BJ (cell line): ENCODE measurements around the gene SCN3A. TPM values are rescaled to one million over a fixed set of nuclear protein-coding genes. Genes with fewer than 3 reads are reported as not detected.

Experiments
- CTCF ChIA-PET: fragments of 350-600 bp; formaldehyde crosslinking; extraction: SDS; loops from one replicate; lab custom pipeline; 2021; ENCODE audit warnings: antibody characterized with exemption, inconsistent platforms; lab: Yijun Ruan, JAX
- POLR2A ChIA-PET: fragments of 300-600 bp; sonication (Branson Sonifier 250); formaldehyde crosslinking; extraction: SDS; loops from one replicate; lab custom pipeline; 2021; ENCODE audit warnings: antibody characterized with exemption; lab: Charles Lee
- DNase-seq: peaks from one replicate; pipeline ENCODE4 v3.0.0-alpha.2; 2011; ENCODE audit warnings: low read depth
- H3K27me3 ChIP-seq: 2 replicates; pipeline ENCODE4 v1.6.0; 2011; ENCODE audit warnings: low read length; ENCODE audit not compliant: control insufficient read depth, insufficient read depth
- H3K36me3 ChIP-seq: 2 replicates; pipeline ENCODE4 v1.5.1; 2011; ENCODE audit warnings: low read length; ENCODE audit not compliant: control insufficient read depth, insufficient read depth
- H3K4me3 ChIP-seq: 2 replicates; pipeline ENCODE4 v1.5.1; 2011; ENCODE audit warnings: low read depth, mild to moderate bottlenecking, control low read depth, low read length
- CTCF ChIP-seq: IDR thresholded peaks from 2 replicates; pipeline ENCODE4 v1.5.1; 2011; ENCODE audit warnings: low read depth, mild to moderate bottlenecking, control low read depth, inconsistent platforms, low read length, moderate library complexity; ENCODE audit not compliant: insufficient read depth
- polyA plus RNA-seq: library from polyadenylated mRNA; depleted of rRNA; stranded (reverse); fragments of >200 nt; gene quantifications from 2 replicates; pipeline ENCODE4 v1.2.3, GENCODE V29; 2011

Gene SCN3A
- polyA plus RNA-seq, 1 experiment, result 0.78 TPM

GRCh38 chr2:165144315-165144714 is 59.5 kb downstream of the SCN3A start:
- Histone ChIP-seq H3K36me3 (no peaks in the 10 kb centered on the region), H3K4me3 (no peak overlapping the region), H3K27me3 (no peaks in the 10 kb centered on the region)
- CTCF ChIA-PET, result no interaction called here
- TF ChIP-seq CTCF, result no peak
- DNase-seq, result no peak
- POLR2A ChIA-PET, result no interaction called here

GRCh38 chr2:165141601-165142354 is 62.1 kb downstream of the SCN3A start:
- H3K4me3 ChIP-seq, result no peak overlapping the region
- ChIA-PET CTCF (interaction anchor here (0.6 to 2.3 kb wide), 3 partner anchors 62 to 1079 kb away, joined by 3 to 8 read pairs (median 3); partner anchors contain the start of gene SCN3A), POLR2A (no interaction called here)
- H3K27me3 ChIP-seq, result no peaks in the 10 kb centered on the region
- DNase-seq, result no peak
- H3K36me3 ChIP-seq, result no peaks in the 10 kb centered on the region
- peak; percentile 23; the same call in 1 of the 2 replicates for TF ChIP-seq CTCF

- H3K4me3 ChIP-seq, result no peak overlapping the region
- TF ChIP-seq CTCF, result no peak
- no peaks in the 10 kb centered on the region for H3K36me3 ChIP-seq
- ChIA-PET CTCF (no interaction called here), POLR2A (no interaction called here)
- H3K27me3 ChIP-seq, result no peaks in the 10 kb centered on the region
- DNase-seq, result no peak
Measured at GRCh38 chr2:165126244-165126643, 77.6 kb downstream of the SCN3A start.

- DNase-seq, result no peak
- ChIA-PET CTCF (no interaction called here), POLR2A (no interaction called here)
- no peak for TF ChIP-seq CTCF
- H3K4me3 ChIP-seq, result no peak overlapping the region
- no peaks in the 10 kb centered on the region for H3K27me3 ChIP-seq
- H3K36me3 ChIP-seq, result no peaks in the 10 kb centered on the region
Measured at GRCh38 chr2:165122521-165122920, 81.3 kb downstream of the SCN3A start.

GRCh38 chr2:165120740-165121467 is 82.9 kb downstream of the SCN3A start:
- DNase-seq, result no peak
- TF ChIP-seq CTCF, result no peak
- no peaks in the 10 kb centered on the region for H3K27me3 ChIP-seq
- ChIA-PET POLR2A (no interaction called here), CTCF (no interaction called here)
- H3K4me3 ChIP-seq, result no peak overlapping the region
- no peaks in the 10 kb centered on the region for H3K36me3 ChIP-seq
